ENCODE measurements around the gene ACADVL. TPM values are rescaled to one million over a fixed set of nuclear protein-coding genes. Genes with fewer than 3 reads are reported as not detected.
A peak's percentile ranks its signal among the peaks of the same experiment; 100 is the strongest.

Gene ACADVL
- total RNA-seq, 1 donor from 2014 or later = 215 TPM

DNA sequence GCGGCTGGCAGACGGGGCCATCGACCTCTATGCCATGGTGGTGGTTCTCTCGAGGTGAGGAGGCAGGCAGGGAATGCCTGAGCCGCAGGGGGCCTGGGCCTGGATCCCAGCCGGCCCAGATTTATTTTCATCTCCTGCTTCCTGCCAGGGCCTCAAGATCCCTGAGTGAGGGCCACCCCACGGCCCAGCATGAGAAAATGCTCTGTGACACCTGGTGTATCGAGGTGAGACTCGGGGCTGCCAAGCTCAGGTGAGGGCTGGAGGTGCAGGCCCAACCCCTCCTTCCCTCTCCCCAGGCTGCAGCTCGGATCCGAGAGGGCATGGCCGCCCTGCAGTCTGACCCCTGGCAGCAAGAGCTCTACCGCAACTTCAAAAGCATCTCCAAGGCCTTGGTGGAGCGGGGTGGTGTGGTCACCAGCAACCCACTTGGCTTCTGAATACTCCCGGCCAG, 4.9 kb downstream of the ACADVL start:
- TF ChIP-seq, protein P1, sequence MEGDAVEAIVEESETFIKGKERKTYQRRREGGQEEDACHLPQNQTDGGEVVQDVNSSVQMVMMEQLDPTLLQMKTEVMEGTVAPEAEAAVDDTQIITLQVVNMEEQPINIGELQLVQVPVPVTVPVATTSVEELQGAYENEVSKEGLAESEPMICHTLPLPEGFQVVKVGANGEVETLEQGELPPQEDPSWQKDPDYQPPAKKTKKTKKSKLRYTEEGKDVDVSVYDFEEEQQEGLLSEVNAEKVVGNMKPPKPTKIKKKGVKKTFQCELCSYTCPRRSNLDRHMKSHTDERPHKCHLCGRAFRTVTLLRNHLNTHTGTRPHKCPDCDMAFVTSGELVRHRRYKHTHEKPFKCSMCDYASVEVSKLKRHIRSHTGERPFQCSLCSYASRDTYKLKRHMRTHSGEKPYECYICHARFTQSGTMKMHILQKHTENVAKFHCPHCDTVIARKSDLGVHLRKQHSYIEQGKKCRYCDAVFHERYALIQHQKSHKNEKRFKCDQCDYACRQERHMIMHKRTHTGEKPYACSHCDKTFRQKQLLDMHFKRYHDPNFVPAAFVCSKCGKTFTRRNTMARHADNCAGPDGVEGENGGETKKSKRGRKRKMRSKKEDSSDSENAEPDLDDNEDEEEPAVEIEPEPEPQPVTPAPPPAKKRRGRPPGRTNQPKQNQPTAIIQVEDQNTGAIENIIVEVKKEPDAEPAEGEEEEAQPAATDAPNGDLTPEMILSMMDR (conservative IDR thresholded peaks at IDR 0.05) = no peak
- Mint-ChIP-seq H3K36me3 (ENCODE audit: low read depth) (peaks cover 17% of the 10 kb centered on the region), H3K4me1 (peaks cover 16% of the 10 kb centered on the region), H3K4me3 (peak overlapping the region; percentile 61), H3K27me3 (ENCODE audit: low read depth) (peaks cover 17% of the 10 kb centered on the region), H3K27ac (ENCODE audit: unreplicated experiment) (no peak overlapping the region), H3K9me3 (no peaks in the 10 kb centered on the region)
- DNase-seq (ENCODE audit: low read depth, low spot score) = no peak

DNA sequence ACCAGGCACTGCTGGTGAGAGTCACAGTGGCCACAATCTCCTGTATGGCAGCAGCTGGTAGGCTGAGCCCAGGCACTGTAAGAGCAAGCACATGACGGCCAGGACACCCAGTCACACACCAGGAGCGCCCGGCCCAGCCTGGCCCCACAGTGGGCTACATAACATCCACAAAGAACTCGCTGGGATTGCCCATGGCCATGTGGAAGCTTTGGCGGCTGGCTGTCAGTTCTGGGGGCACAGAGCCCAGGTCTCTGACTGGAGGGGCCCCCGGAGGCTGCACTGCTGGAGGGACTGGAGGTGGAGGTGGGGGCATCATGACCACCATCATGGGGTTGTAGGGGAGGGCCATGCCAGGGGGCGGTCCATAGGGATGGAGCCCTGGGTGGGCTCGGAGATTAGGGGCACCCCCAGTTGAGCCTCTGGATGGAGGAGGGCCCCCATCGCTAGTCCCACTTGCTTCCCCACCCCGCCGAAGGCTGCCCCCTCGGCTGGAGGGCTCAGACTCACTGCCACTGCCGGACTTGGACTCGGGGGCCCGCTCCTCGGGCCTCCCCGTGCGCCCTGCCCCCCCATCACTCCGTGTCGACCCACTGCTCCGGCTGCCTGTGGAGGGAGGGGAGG, 6.1 kb downstream of the ACADVL start:
- H3K4me3 Mint-ChIP-seq = peak overlapping the region; percentile 61
- H3K4me1 Mint-ChIP-seq = peaks cover 8% of the 10 kb centered on the region
- peaks cover 19% of the 10 kb centered on the region for H3K36me3 Mint-ChIP-seq (ENCODE audit: low read depth)
- H3K27me3 Mint-ChIP-seq (ENCODE audit: low read depth) = peaks cover 9% of the 10 kb centered on the region
- TF ChIP-seq, protein P1 (conservative IDR thresholded peaks at IDR 0.05) = no peak
- DNase-seq (ENCODE audit: low read depth, low spot score) = no peak
- H3K9me3 Mint-ChIP-seq = no peaks in the 10 kb centered on the region
- no peak overlapping the region for H3K27ac Mint-ChIP-seq (ENCODE audit: unreplicated experiment)

DNA sequence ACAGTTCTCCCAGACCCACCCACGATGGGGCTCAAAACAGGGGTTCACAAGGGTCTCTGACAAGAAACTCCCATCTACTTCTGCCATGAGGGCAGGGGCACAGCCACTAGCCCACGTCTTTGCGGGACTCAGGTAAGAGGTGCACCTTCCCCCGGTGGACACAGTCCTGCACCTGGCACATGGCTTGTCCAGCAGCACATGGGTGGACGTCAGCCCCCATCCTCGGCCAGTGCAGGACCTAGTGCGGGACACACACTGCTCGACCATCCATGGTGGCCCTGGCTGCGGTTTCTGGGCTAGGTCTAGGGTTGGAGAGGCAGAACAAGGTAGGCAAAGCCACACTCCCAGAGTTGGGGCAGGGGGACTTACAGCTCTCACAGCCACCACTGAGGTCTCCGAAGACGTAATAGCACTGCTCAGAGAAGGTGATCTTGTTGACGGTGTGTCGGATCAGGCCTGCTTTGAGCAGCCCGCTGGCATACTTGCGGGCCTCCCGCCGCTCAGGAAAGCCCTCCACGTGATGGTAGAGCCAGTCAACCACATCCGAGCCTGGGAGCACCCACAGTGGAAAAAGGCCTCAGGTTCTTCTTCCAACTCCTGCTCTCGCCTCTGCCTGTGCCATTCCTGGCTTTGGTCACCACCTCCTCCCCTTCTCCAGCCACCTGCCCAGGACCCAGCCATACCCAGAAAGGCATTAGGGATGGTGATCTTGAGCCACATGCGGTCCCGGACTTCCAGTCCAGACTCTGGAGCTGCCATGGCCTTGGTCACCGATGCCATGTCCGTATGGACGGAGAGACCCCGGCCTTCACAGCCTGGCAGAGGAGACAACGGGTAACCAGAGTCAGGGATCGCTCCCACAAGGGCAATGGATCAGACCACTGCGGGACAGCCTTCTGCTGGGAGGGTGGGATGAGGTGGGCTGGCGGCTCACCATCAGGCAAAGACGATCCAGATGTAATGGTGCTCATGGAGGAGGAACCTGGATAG, 7.3 kb downstream of the ACADVL start:
- H3K27ac Mint-ChIP-seq (ENCODE audit: unreplicated experiment) = no peak overlapping the region
- no peak overlapping the region for H3K4me3 Mint-ChIP-seq
- peaks cover under 1% of the 10 kb centered on the region for H3K27me3 Mint-ChIP-seq (ENCODE audit: low read depth)
- DNase-seq (ENCODE audit: low read depth, low spot score) = no peak
- H3K9me3 Mint-ChIP-seq = no peaks in the 10 kb centered on the region
- peaks cover 21% of the 10 kb centered on the region for H3K36me3 Mint-ChIP-seq (ENCODE audit: low read depth)
- H3K4me1 Mint-ChIP-seq = peaks cover 3% of the 10 kb centered on the region
- TF ChIP-seq, protein P1 (conservative IDR thresholded peaks at IDR 0.05) = no peak

DNA sequence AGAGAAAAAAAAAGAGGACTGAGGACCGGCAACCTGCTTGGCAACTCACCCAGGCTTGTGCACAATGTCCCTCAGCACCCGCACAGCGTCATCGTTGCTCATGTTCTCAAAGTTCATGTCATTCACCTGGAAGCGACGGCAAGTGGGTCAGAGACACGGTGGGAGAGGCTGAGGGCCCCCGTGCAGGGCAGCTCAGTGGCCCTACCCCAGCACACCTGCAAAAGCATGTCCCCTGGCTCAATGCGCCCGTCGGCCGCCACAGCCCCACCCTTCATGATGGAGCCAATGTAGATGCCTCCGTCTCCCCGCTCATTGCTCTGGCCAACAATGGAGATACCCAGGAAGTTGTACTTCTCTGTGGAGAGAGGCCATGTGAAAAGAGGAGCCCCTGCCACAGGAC, 9.2 kb downstream of the ACADVL start:
- H3K27ac Mint-ChIP-seq (ENCODE audit: unreplicated experiment) = no peak overlapping the region
- TF ChIP-seq, protein P1 (conservative IDR thresholded peaks at IDR 0.05) = no peak
- peak overlapping the region; percentile 80 for H3K4me3 Mint-ChIP-seq
- peaks cover 2% of the 10 kb centered on the region for H3K27me3 Mint-ChIP-seq (ENCODE audit: low read depth)
- DNase-seq (ENCODE audit: low read depth, low spot score) = no peak
- no peaks in the 10 kb centered on the region for H3K9me3 Mint-ChIP-seq
- peaks cover 19% of the 10 kb centered on the region for H3K4me1 Mint-ChIP-seq
- H3K36me3 Mint-ChIP-seq (ENCODE audit: low read depth) = peaks cover 21% of the 10 kb centered on the region

DNA sequence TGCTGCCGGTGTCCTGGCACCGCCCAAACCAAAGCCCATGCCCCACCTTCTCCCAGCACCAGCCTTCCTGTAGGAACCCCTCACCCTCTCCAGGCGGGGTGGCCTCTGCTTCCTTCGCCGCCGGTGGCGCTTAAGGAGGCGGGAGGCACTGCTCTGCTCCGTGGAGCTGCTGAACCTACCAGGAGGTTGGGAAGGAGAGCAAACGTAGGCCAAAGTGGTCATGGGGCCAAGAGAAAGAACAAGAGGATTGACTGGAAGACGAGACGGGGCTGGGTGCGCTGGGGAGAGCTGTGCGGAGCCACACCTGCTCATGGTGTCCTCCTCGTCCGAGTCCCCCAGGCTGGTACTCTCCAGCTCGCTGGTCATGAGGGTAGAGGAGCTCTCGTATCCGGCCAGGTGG, 9.8 kb downstream of the ACADVL start:
- no peak for DNase-seq (ENCODE audit: low read depth, low spot score)
- peaks cover 4% of the 10 kb centered on the region for H3K27me3 Mint-ChIP-seq (ENCODE audit: low read depth)
- peaks cover 22% of the 10 kb centered on the region for H3K4me1 Mint-ChIP-seq
- TF ChIP-seq, protein P1 (conservative IDR thresholded peaks at IDR 0.05) = no peak
- H3K27ac Mint-ChIP-seq (ENCODE audit: unreplicated experiment) = no peak overlapping the region
- H3K36me3 Mint-ChIP-seq (ENCODE audit: low read depth) = peaks cover 18% of the 10 kb centered on the region
- peak overlapping the region; percentile 80 for H3K4me3 Mint-ChIP-seq
- H3K9me3 Mint-ChIP-seq = no peaks in the 10 kb centered on the region

All from neural crest cell (in vitro differentiated cells).